ENCODE measurements around the gene WDR6.

GRCh38 chr3:49015072-49015471, 7.9 kb downstream of the WDR6 start:
- TF ChIP-seq CTCF (IDR thresholded peaks at IDR 0.05; ENCODE audit: poor library complexity, severe bottlenecking) (no peak), TAF1 (IDR thresholded peaks at IDR 0.05; ENCODE audit: low read depth) (no peak), EP300 (conservative IDR thresholded peaks at IDR 0.05; ENCODE audit: poor library complexity, severe bottlenecking) (no peak), RAD21 (conservative IDR thresholded peaks at IDR 0.05) (no peak), POLR2AphosphoS5 (IDR thresholded peaks at IDR 0.05) (no peak)
- TF ChIP-seq, protein P1, sequence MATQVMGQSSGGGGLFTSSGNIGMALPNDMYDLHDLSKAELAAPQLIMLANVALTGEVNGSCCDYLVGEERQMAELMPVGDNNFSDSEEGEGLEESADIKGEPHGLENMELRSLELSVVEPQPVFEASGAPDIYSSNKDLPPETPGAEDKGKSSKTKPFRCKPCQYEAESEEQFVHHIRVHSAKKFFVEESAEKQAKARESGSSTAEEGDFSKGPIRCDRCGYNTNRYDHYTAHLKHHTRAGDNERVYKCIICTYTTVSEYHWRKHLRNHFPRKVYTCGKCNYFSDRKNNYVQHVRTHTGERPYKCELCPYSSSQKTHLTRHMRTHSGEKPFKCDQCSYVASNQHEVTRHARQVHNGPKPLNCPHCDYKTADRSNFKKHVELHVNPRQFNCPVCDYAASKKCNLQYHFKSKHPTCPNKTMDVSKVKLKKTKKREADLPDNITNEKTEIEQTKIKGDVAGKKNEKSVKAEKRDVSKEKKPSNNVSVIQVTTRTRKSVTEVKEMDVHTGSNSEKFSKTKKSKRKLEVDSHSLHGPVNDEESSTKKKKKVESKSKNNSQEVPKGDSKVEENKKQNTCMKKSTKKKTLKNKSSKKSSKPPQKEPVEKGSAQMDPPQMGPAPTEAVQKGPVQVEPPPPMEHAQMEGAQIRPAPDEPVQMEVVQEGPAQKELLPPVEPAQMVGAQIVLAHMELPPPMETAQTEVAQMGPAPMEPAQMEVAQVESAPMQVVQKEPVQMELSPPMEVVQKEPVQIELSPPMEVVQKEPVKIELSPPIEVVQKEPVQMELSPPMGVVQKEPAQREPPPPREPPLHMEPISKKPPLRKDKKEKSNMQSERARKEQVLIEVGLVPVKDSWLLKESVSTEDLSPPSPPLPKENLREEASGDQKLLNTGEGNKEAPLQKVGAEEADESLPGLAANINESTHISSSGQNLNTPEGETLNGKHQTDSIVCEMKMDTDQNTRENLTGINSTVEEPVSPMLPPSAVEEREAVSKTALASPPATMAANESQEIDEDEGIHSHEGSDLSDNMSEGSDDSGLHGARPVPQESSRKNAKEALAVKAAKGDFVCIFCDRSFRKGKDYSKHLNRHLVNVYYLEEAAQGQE (IDR thresholded peaks at IDR 0.05; ENCODE audit: borderline replicate concordance): no peak

Data from neural cell (in vitro differentiated cells).